HFFc6 (cell line): ENCODE data around the gene GADL1. TPM values are rescaled to one million over a fixed set of nuclear protein-coding genes. Genes with fewer than 3 reads are reported as not detected.

ENCODE experiments used
- DNase-seq: peaks from one replicate; pipeline ENCODE4 v3.0.0-alpha.2; 2018
- H3K27ac Mint-ChIP-seq: 2 replicates; pipeline ENCODE4 v1.8.0; 2020; ENCODE audit warnings: mild to moderate bottlenecking, mixed read lengths
- H3K27me3 Mint-ChIP-seq: 2 replicates; pipeline ENCODE4 v1.8.0; 2021; ENCODE audit warnings: mild to moderate bottlenecking, moderate library complexity, mixed read lengths; ENCODE audit not compliant: insufficient read depth
- H3K36me3 Mint-ChIP-seq: 2 replicates; pipeline ENCODE4 v1.8.0; 2021; ENCODE audit warnings: low read depth, mixed read lengths
- H3K4me1 Mint-ChIP-seq: 2 replicates; pipeline ENCODE4 v1.8.0; 2020; ENCODE audit warnings: low read depth, mixed read lengths
- H3K4me3 Mint-ChIP-seq: 2 replicates; pipeline ENCODE4 v1.8.0; 2020; ENCODE audit warnings: mild to moderate bottlenecking, moderate library complexity, mixed read lengths
- H3K9me3 Mint-ChIP-seq: 2 replicates; pipeline ENCODE4 v1.8.0; 2020; ENCODE audit warnings: mild to moderate bottlenecking, mixed read lengths
- total RNA-seq, 6 experiments: library from RNA; stranded (reverse); fragmentation: NEBNext Ultra II Directional; extraction: Animal tissue kit (Norgen Biotek cat#: 25700); gene quantifications; 2 replicates in 1 of 6; 3 replicates in 5 of 6; pipeline ENCODE4 v1.2.3, GENCODE V29; 2021
- TF ChIP-seq, protein P1 (sequence below): fragments of 200-600 bp; sonication (generic); IDR thresholded peaks from 2 replicates; pipeline ENCODE4 v1.5.0; 2021; ENCODE audit warnings: antibody characterized with exemption, mild to moderate bottlenecking

Gene GADL1
- total RNA-seq, 6 experiments from 2014 or later: not detected

DNA sequence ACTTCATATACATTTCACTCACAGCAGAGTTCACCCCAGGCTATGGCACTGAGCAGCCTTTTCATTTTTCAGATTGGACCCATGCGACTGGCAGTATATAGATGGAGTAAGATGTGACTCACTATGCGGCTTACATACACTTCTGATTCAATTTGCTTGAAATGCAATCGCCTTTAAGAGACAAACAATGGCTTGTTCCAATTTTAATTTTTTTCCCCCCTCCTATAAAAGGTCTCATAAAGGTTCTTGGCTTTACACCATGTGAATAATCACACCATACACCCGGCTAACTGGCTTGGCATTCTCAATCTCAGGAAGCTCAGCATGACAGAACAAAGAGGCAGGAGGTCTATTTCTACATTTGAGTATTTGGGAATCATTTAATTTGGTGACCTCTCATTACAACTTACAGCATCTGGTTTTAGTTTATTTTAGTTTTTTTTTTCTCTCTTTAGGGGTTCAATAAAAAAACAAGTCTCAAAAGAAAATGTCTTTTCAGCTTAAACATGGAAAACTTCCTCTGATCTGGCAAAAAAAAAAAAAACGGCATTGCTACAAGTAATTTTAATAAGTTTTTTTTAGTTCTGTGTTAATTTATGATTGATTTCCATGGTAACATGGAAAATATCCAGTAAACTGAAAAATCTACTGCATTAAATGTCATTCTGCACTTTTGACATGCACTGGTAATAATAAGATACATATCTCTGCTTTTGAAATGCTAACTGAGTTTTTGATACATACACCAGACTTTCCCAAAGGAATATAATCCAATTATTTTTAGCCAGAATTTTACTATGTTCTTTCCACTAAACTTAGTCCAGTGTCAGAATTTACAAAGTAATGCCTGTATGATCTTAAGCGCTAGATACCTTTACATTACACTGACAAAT, 38.8 kb downstream of the GADL1 start:
- H3K27ac Mint-ChIP-seq: no peak overlapping the region
- peaks cover 9% of the 10 kb centered on the region for H3K27me3 Mint-ChIP-seq
- no peaks in the 10 kb centered on the region for H3K4me1 Mint-ChIP-seq
- no peak overlapping the region for H3K4me3 Mint-ChIP-seq
- TF ChIP-seq, protein P1, sequence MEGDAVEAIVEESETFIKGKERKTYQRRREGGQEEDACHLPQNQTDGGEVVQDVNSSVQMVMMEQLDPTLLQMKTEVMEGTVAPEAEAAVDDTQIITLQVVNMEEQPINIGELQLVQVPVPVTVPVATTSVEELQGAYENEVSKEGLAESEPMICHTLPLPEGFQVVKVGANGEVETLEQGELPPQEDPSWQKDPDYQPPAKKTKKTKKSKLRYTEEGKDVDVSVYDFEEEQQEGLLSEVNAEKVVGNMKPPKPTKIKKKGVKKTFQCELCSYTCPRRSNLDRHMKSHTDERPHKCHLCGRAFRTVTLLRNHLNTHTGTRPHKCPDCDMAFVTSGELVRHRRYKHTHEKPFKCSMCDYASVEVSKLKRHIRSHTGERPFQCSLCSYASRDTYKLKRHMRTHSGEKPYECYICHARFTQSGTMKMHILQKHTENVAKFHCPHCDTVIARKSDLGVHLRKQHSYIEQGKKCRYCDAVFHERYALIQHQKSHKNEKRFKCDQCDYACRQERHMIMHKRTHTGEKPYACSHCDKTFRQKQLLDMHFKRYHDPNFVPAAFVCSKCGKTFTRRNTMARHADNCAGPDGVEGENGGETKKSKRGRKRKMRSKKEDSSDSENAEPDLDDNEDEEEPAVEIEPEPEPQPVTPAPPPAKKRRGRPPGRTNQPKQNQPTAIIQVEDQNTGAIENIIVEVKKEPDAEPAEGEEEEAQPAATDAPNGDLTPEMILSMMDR: no peak
- no peaks in the 10 kb centered on the region for H3K9me3 Mint-ChIP-seq
- no peaks in the 10 kb centered on the region for H3K36me3 Mint-ChIP-seq
- no peak for DNase-seq

- H3K27ac Mint-ChIP-seq: no peak overlapping the region
- H3K27me3 Mint-ChIP-seq: peaks cover 9% of the 10 kb centered on the region
- TF ChIP-seq, protein P1: no peak
- H3K4me1 Mint-ChIP-seq: no peaks in the 10 kb centered on the region
- no peaks in the 10 kb centered on the region for H3K9me3 Mint-ChIP-seq
- no peak for DNase-seq
- H3K36me3 Mint-ChIP-seq: no peaks in the 10 kb centered on the region
- H3K4me3 Mint-ChIP-seq: no peak overlapping the region
These were observed 41.6 kb downstream of the GADL1 start for GRCh38 chr3:30852833-30853232.

GRCh38 chr3:30848087-30848779, 46.2 kb downstream of the GADL1 start:
- H3K9me3 Mint-ChIP-seq: no peaks in the 10 kb centered on the region
- H3K4me1 Mint-ChIP-seq: no peaks in the 10 kb centered on the region
- peaks cover 22% of the 10 kb centered on the region for H3K27me3 Mint-ChIP-seq
- no peak overlapping the region for H3K27ac Mint-ChIP-seq
- TF ChIP-seq, protein P1: no peak
- no peaks in the 10 kb centered on the region for H3K36me3 Mint-ChIP-seq
- no peak for DNase-seq
- no peak overlapping the region for H3K4me3 Mint-ChIP-seq

GRCh38 chr3:30847592-30847991, 46.9 kb downstream of the GADL1 start:
- H3K9me3 Mint-ChIP-seq: no peaks in the 10 kb centered on the region
- H3K4me3 Mint-ChIP-seq: no peak overlapping the region
- no peak for DNase-seq
- H3K27me3 Mint-ChIP-seq: peaks cover 26% of the 10 kb centered on the region
- H3K36me3 Mint-ChIP-seq: no peaks in the 10 kb centered on the region
- H3K4me1 Mint-ChIP-seq: no peaks in the 10 kb centered on the region
- TF ChIP-seq, protein P1: no peak
- H3K27ac Mint-ChIP-seq: no peak overlapping the region

- Mint-ChIP-seq H3K9me3 (no peaks in the 10 kb centered on the region), H3K4me3 (no peak overlapping the region), H3K27me3 (peaks cover 26% of the 10 kb centered on the region), H3K27ac (no peak overlapping the region), H3K4me1 (no peaks in the 10 kb centered on the region), H3K36me3 (no peaks in the 10 kb centered on the region)
- no peak for DNase-seq
- TF ChIP-seq, protein P1: no peak
These were observed 48.9 kb downstream of the GADL1 start for GRCh38 chr3:30845606-30846005.
